ENCODE results near the gene ITGA1.

Gene ITGA1

GRCh38 chr5:53003144-53003543, 215.4 kb downstream of the ITGA1 start:
- DNase-seq = no peak

GRCh38 chr5:53006911-53007890, 219.5 kb downstream of the ITGA1 start:
- DNase-seq = no peak

GRCh38 chr5:53008751-53009150, 221.0 kb downstream of the ITGA1 start:
- no peak for DNase-seq

Measured in activated CD4-positive, alpha-beta T cell treated with anti-CD3 and anti-CD28 coated beads, Interleukin-2, amount 50 U/mL, for 1 hour (primary cell).